ENCODE results near the gene S100PBP.
"Not testable (repeated sequence)": the region's sequence is repeated elsewhere in the genome, so short reads cannot be mapped to it uniquely, and the experiment has no call there.

S100PBP gene

GRCh38 chr1:32791881-32792280 lies 25.6 kb upstream of the S100PBP start:
- TF ChIP-seq CTCF (IDR thresholded peaks at IDR 0.05; ENCODE audit: low read depth, low read length, missing control alignments) = no peak
- H3K4me3 ChIP-seq (ENCODE audit: low read depth, low read length) = no peak overlapping the region
- DNase-seq (ENCODE audit: low read depth) = no peak

GRCh38 chr1:32795763-32796162 lies 21.7 kb upstream of the S100PBP start:
- H3K4me3 ChIP-seq (ENCODE audit: low read depth, low read length); DNase-seq (ENCODE audit: low read depth): not testable (repeated sequence)

GRCh38 chr1:32797456-32797855 lies 20.0 kb upstream of the S100PBP start:
- no peak for TF ChIP-seq CTCF (IDR thresholded peaks at IDR 0.05; ENCODE audit: low read depth, low read length, missing control alignments)
- H3K4me3 ChIP-seq (ENCODE audit: low read depth, low read length) = no peak overlapping the region
- no peak for DNase-seq (ENCODE audit: low read depth)

GRCh38 chr1:32798191-32798590 lies 19.3 kb upstream of the S100PBP start:
- no peak overlapping the region for H3K4me3 ChIP-seq (ENCODE audit: low read depth, low read length)
- DNase-seq (ENCODE audit: low read depth) = no peak
- TF ChIP-seq CTCF (IDR thresholded peaks at IDR 0.05; ENCODE audit: low read depth, low read length, missing control alignments) = no peak

GRCh38 chr1:32798679-32799416 lies 18.6 kb upstream of the S100PBP start:
- no peak for TF ChIP-seq CTCF (IDR thresholded peaks at IDR 0.05; ENCODE audit: low read depth, low read length, missing control alignments)
- DNase-seq (ENCODE audit: low read depth) = no peak
- no peak overlapping the region for H3K4me3 ChIP-seq (ENCODE audit: low read depth, low read length)

GRCh38 chr1:32801096-32801715 lies 16.2 kb upstream of the S100PBP start:
- no peak for TF ChIP-seq CTCF (IDR thresholded peaks at IDR 0.05; ENCODE audit: low read depth, low read length, missing control alignments)
- no peak for DNase-seq (ENCODE audit: low read depth)
- H3K4me3 ChIP-seq (ENCODE audit: low read depth, low read length) = no peak overlapping the region

GRCh38 chr1:32804460-32804859 lies 13.0 kb upstream of the S100PBP start:
- H3K4me3 ChIP-seq (ENCODE audit: low read depth, low read length); DNase-seq (ENCODE audit: low read depth): not testable (repeated sequence)

- TF ChIP-seq CTCF (IDR thresholded peaks at IDR 0.05; ENCODE audit: low read depth, low read length, missing control alignments) = no peak
- H3K4me3 ChIP-seq (ENCODE audit: low read depth, low read length) = no peak overlapping the region
- no peak for DNase-seq (ENCODE audit: low read depth)
Measured at GRCh38 chr1:32806290-32806689, 11.2 kb upstream of the S100PBP start.

Data from GM12864 (cell line).